OCI-LY7 (cell line): ENCODE measurements around the gene EEF1A2. TPM values are rescaled to one million over a fixed set of nuclear protein-coding genes. Genes with fewer than 3 reads are reported as not detected.

Experiments used
- BruUV-seq: library from RNA; stranded (reverse); fragments of 400-500 nt; replicated peaks from 2 replicates; lab custom pipeline; 2021; lab: Mats Ljungman, UMichigan
- CTCF ChIA-PET: fragments of 300-600 bp; sonication (Branson Sonifier 250); formaldehyde crosslinking; loops from one replicate; lab custom pipeline; 2022; ENCODE audit warnings: antibody characterized with exemption; ENCODE audit not compliant: unreplicated experiment; lab: Charles Lee
- POLR2A ChIA-PET: fragments of 300-600 bp; sonication (Branson Sonifier 250); formaldehyde crosslinking; loops from one replicate; lab custom pipeline; 2022; ENCODE audit warnings: antibody characterized with exemption; lab: Charles Lee
- DNase-seq: peaks from one replicate; pipeline ENCODE4 v3.0.0-alpha.2; 2015; ENCODE audit warnings: low spot score
- H2AFZ ChIP-seq: fragments of 200-600 bp; sonication (generic), shearing (Covaris generic); 2 replicates; pipeline ENCODE4 v1.6.1; 2014; ENCODE audit warnings: mild to moderate bottlenecking, antibody characterized with exemption, low read length, moderate library complexity
- H3K27ac ChIP-seq: fragments of 200-600 bp; sonication (generic); 2 replicates; pipeline ENCODE4 v1.5.1; 2014; ENCODE audit warnings: mixed run types, low read depth, mild to moderate bottlenecking, moderate library complexity, low read length, inconsistent platforms; ENCODE audit not compliant: poor library complexity, severe bottlenecking
- H3K36me3 ChIP-seq: fragments of 200-600 bp; sonication (generic); 2 replicates; pipeline ENCODE4 v1.6.1; 2014; ENCODE audit warnings: mild to moderate bottlenecking, antibody characterized with exemption, low read length, moderate library complexity, mixed read lengths; ENCODE audit not compliant: insufficient read depth
- H3K4me1 ChIP-seq: fragments of 200-600 bp; sonication (generic); 2 replicates; pipeline ENCODE4 v1.5.1; 2014; ENCODE audit warnings: mild to moderate bottlenecking, low read length; ENCODE audit not compliant: insufficient read depth, poor library complexity, severe bottlenecking
- H3K4me2 ChIP-seq: fragments of 200-600 bp; sonication (generic); 2 replicates; pipeline ENCODE4 v1.6.1; 2014; ENCODE audit warnings: mild to moderate bottlenecking, low read length
- H3K4me3 ChIP-seq: fragments of 200-600 bp; sonication (generic); 2 replicates; pipeline ENCODE4 v1.5.1; 2014; ENCODE audit warnings: mild to moderate bottlenecking, low read depth, low read length; ENCODE audit not compliant: poor library complexity, severe bottlenecking
- H3K79me2 ChIP-seq: fragments of 200-600 bp; sonication (generic); 2 replicates; pipeline ENCODE4 v1.6.1; 2016; ENCODE audit warnings: low read depth, mild to moderate bottlenecking, low read length, moderate library complexity, mixed read lengths; ENCODE audit not compliant: insufficient read depth
- H3K9me2 ChIP-seq: fragments of 200-600 bp; sonication (generic); 2 replicates; pipeline ENCODE4 v1.6.1; 2016; ENCODE audit warnings: mild to moderate bottlenecking, low read length, mixed read lengths; ENCODE audit not compliant: insufficient read depth
- H3K9me3 ChIP-seq: fragments of 200-600 bp; sonication (generic); 2 replicates; pipeline ENCODE4 v1.6.1; 2014; ENCODE audit warnings: mild to moderate bottlenecking, mixed run types, low read length, mixed read lengths
- H4K20me1 ChIP-seq: fragments of 200-600 bp; sonication (generic); 2 replicates; pipeline ENCODE4 v1.6.1; 2014; ENCODE audit warnings: mild to moderate bottlenecking, antibody characterized with exemption, low read length, moderate library complexity, mixed read lengths; ENCODE audit not compliant: insufficient read depth
- EZH2phosphoT487 ChIP-seq: fragments of 200-600 bp; sonication (generic); IDR thresholded peaks from 2 replicates; pipeline ENCODE4 v1.6.1; 2018; ENCODE audit warnings: low read depth, borderline replicate concordance, mild to moderate bottlenecking, mixed run types, antibody characterized with exemption, low read length, moderate library complexity, mixed read lengths
- intact Hi-C: fragments of 100-400 bp; cut with micrococcal nuclease; formaldehyde crosslinking; loops from one replicate; pipeline ENCODE4 v1.10.0; 2022; ENCODE audit not compliant: unreplicated experiment
- total RNA-seq, 2 experiments: library from RNA; depleted of rRNA in 1 of 2; stranded (reverse); fragments of >200 nt in 1 of 2; shearing (Covaris generic) in 1 of 2; gene quantifications; 2 replicates each; pipeline ENCODE4 v1.2.3, GENCODE V29; 2014 to 2022
- TF ChIP-seq, protein P1 (sequence below): fragments of 200-600 bp; sonication (generic); conservative IDR thresholded peaks from 2 replicates; pipeline ENCODE4 v1.5.1; 2014; ENCODE audit warnings: mild to moderate bottlenecking, antibody characterized with exemption, low read length, moderate library complexity, mixed read lengths

The EEF1A2 gene
- total RNA-seq, 2 experiments from 2014 or later: 0.22 TPM; not detected in 1

DNA sequence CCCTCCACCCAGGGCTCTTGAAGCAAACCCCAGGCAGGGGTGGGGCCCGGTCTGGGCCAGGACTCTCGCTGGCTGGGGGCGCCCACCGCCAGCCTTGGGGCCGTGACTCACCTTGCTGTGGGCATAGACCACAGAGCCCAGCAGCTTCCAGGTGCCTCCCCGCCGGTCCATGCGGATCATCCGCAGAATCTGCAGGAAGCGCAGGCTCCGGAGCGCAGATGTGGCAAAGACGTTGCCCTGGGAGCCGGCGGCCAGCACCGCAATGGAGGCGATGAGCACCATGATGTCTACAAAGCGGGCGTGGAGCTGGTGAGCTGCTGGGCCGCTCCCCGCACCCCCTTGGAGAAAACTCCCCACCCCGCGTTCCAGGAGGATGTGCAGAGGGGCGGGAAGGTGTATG lies 54.3 kb downstream of the EEF1A2 start:
- ChIA-PET CTCF (no interaction called here), POLR2A (no interaction called here)
- TF ChIP-seq, protein P1, sequence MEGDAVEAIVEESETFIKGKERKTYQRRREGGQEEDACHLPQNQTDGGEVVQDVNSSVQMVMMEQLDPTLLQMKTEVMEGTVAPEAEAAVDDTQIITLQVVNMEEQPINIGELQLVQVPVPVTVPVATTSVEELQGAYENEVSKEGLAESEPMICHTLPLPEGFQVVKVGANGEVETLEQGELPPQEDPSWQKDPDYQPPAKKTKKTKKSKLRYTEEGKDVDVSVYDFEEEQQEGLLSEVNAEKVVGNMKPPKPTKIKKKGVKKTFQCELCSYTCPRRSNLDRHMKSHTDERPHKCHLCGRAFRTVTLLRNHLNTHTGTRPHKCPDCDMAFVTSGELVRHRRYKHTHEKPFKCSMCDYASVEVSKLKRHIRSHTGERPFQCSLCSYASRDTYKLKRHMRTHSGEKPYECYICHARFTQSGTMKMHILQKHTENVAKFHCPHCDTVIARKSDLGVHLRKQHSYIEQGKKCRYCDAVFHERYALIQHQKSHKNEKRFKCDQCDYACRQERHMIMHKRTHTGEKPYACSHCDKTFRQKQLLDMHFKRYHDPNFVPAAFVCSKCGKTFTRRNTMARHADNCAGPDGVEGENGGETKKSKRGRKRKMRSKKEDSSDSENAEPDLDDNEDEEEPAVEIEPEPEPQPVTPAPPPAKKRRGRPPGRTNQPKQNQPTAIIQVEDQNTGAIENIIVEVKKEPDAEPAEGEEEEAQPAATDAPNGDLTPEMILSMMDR: no peak
- Histone ChIP-seq H3K27ac (no peak overlapping the region), H3K9me2 (no peaks in the 10 kb centered on the region), H3K4me2 (no peak overlapping the region), H3K4me1 (no peaks in the 10 kb centered on the region), H3K79me2 (no peaks in the 10 kb centered on the region), H4K20me1 (no peaks in the 10 kb centered on the region), H3K36me3 (no peaks in the 10 kb centered on the region), H2AFZ (no peak overlapping the region), H3K9me3 (0 out of 2 replicates have a peak, but pooled peaks cover 5% of the 10 kb centered on the region), H3K4me3 (no peak overlapping the region)
- no TSS peak for BruUV-seq
- intact Hi-C loops: no loop called here
- DNase-seq: no peak

DNA sequence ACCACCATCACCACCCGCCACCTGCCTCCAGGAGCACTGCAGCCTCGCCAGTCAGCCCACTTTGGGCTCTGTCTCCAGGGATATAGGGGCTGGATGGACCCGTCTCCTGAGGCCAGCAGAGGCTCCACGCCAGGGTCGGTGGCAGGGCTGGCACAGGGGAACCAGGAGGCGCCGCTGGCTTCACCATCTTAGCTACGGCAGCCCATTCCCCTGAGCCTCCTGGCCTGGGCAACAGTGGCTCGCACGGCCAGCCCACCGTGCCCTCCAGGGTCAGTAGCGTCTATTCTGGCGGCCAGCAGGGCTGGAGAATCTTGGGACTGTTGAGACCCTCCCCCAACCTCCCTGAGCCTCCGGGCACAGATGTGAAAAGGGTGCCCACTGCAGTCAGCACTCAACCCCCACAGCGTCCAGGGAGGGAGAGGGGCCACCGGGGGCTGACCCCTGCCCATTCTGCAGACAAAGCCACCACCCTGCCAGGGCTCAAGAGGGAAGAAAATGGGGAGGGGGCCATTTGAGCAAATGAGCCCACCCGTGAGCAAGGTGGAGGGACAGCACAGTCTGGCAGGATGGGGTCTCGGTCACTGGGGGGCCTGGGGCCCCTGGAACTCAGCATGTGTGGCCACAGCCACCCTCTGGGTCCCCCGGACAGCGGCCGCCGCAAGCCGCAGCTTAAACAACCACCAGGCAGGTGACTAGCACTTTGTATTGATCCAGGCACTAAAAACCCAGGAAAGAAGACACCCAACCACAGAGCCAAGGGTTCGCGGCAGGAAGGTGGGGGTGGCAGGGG lies 55.1 kb downstream of the EEF1A2 start:
- no peak overlapping the region for H3K27ac ChIP-seq
- ChIA-PET CTCF (no interaction called here), POLR2A (no interaction called here)
- no peaks in the 10 kb centered on the region for H4K20me1 ChIP-seq
- no peak overlapping the region for H3K4me2 ChIP-seq
- H2AFZ ChIP-seq: no peak overlapping the region
- H3K4me1 ChIP-seq: no peaks in the 10 kb centered on the region
- BruUV-seq: no TSS peak
- intact Hi-C loops: no loop called here
- TF ChIP-seq EZH2phosphoT487: no peak
- TF ChIP-seq, protein P1: no peak
- 0 out of 2 replicates have a peak, but pooled peaks cover 5% of the 10 kb centered on the region for H3K9me3 ChIP-seq
- no peaks in the 10 kb centered on the region for H3K79me2 ChIP-seq
- no peak overlapping the region for H3K4me3 ChIP-seq
- no peaks in the 10 kb centered on the region for H3K36me3 ChIP-seq
- no peak for DNase-seq
- no peaks in the 10 kb centered on the region for H3K9me2 ChIP-seq

DNA sequence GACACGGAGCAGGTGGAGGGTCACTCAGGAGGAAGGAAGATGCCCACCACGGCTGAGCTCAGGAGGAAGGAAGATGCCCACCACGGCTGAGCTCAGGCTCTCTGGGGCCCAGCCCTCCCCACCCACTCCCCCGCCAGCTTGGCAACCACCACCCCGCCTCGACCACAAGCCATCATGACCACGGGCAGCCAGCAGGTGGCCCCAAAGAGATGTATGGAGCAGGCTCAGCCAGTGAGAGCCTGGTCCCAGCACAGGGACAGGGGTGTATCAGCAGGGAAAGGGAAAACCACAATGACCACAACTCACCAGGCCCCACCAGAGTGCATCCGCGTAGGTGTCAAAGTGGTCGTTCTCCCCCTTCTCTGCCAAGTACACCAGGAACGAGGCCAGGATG lies 56.8 kb downstream of the EEF1A2 start:
- Histone ChIP-seq H3K36me3 (no peaks in the 10 kb centered on the region), H3K79me2 (no peaks in the 10 kb centered on the region), H3K27ac (no peak overlapping the region), H3K4me2 (no peak overlapping the region), H3K9me3 (0 out of 2 replicates have a peak, but pooled peaks cover 5% of the 10 kb centered on the region), H3K9me2 (no peaks in the 10 kb centered on the region), H4K20me1 (no peaks in the 10 kb centered on the region), H3K4me3 (no peak overlapping the region), H3K4me1 (no peaks in the 10 kb centered on the region), H2AFZ (no peak overlapping the region)
- ChIA-PET POLR2A (interaction anchor here (0.8 kb wide), 1 partner anchor 54 kb away, joined by 4 read pairs; no protein-coding TSS in a partner anchor), CTCF (no interaction called here)
- no peak for DNase-seq
- no peak for TF ChIP-seq EZH2phosphoT487
- TF ChIP-seq, protein P1: no peak
- no TSS peak for BruUV-seq
- intact Hi-C loops: no loop called here
